NB4 (cell line): ENCODE results near the gene MAN2A2.

ENCODE experiments used
- CTCF ChIP-seq: IDR thresholded peaks from one replicate; pipeline ENCODE4 v1.5.1; 2012; ENCODE audit warnings: low read depth, low read length
- MAX ChIP-seq: IDR thresholded peaks from 2 replicates; pipeline ENCODE4 v1.6.1; 2011; ENCODE audit warnings: low read depth, low read length
- MYC ChIP-seq: IDR thresholded peaks from 2 replicates; pipeline ENCODE4 v1.6.1; 2011; ENCODE audit warnings: low read depth, low read length
- POLR2A ChIP-seq: IDR thresholded peaks from 2 replicates; pipeline ENCODE4 v1.6.1; 2011; ENCODE audit warnings: mild to moderate bottlenecking; ENCODE audit not compliant: insufficient read length; ENCODE audit errors: extremely low read depth

DNA sequence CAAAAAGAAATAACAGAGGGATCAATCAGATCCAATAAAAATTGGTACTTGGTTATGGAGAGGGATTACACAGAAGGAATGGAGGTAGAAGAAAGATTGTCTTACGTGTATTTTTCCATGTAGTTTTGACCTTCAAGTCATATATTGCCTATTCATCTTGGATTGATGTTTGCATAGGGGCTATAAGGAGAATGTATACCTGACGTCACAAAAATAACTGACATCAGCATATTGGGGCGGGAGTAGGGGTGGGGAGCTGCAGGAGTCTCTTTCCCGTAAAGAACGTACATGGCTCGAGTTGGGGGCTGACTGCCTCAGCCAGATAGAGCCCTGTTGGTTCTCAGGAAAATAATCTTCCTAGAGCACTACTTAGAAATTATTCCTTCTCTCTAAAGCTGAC lies 40.6 kb upstream of the MAN2A2 start:
- no peak for TF ChIP-seq CTCF
- no peak for TF ChIP-seq POLR2A
- TF ChIP-seq MAX, result no peak
- no peak for TF ChIP-seq MYC
